ENCODE measurements around the gene KCNH1. TPM values are rescaled to one million over a fixed set of nuclear protein-coding genes. Genes with fewer than 3 reads are reported as not detected.

The KCNH1 gene
- total and polyA plus RNA-seq, 10 of the 15 experiments (the other 5 are each of a cell fraction or from before 2014, with no cell fraction given), result 0.02 to 0.04 (median 0.04) TPM; not detected in 7

DNA sequence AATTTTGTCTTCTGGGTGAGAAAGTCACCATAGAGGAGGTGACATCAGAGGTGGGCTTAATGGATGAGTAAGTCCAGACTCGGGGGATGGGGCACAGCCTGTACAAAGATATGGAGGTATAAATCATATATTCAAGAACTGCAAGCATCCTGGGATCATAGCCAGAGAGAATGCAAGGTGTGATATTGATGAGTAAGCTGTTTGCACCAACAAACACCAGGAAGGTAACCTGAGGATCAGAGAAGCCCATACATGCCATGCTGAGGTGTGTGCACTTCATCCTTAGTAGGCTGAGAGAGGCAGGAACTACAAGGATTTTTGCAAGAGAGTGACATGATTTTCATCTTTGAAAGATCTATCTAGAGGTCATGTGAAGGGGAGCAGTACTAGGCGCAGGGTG lies 498.8 kb downstream of the KCNH1 start (continued):
- no peak for TF ChIP-seq ZZZ3 (IDR thresholded peaks at IDR 0.05; ENCODE audit: control insufficient read depth, insufficient read length, low read depth)
- TF ChIP-seq ZNF622 (IDR thresholded peaks at IDR 0.05), result no peak
- TF ChIP-seq NFXL1 (IDR thresholded peaks at IDR 0.05; ENCODE audit: borderline replicate concordance), result no peak
- no peak for TF ChIP-seq STAT1 (conservative IDR thresholded peaks at IDR 0.05)
- TF ChIP-seq, protein P1, sequence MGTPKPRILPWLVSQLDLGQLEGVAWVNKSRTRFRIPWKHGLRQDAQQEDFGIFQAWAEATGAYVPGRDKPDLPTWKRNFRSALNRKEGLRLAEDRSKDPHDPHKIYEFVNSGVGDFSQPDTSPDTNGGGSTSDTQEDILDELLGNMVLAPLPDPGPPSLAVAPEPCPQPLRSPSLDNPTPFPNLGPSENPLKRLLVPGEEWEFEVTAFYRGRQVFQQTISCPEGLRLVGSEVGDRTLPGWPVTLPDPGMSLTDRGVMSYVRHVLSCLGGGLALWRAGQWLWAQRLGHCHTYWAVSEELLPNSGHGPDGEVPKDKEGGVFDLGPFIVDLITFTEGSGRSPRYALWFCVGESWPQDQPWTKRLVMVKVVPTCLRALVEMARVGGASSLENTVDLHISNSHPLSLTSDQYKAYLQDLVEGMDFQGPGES (IDR thresholded peaks at IDR 0.05), result no peak
- no peak for TF ChIP-seq BRCA1 (IDR thresholded peaks at IDR 0.05; ENCODE audit: low read depth, low read length)

DNA sequence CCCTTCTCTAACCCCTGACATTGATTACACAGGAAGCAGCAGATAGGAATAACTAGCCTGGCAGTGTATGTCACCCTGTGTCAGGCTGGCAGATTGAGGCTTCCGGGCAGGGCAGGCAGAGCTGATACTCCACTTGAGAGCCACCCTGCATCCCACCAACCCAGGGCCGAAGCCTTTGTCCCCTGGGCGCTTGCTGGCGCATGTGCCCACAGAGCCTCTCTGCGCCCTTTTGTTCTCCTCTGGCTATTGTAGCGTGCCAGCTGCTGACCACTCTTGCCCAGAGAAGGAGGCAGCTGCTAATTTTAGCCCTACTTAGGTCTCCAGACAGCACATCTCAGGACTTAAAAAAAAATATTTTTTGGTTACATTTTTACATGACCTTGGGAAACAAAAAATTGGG lies 500.3 kb downstream of the KCNH1 start:
- BruUV-seq (replicated peaks), result no TSS peak
- ATAC-seq, result no peak
- WGBS (ENCODE audit: insufficient coverage, insufficient replicate concordance, low lambda C conversion rate, missing lambda C conversion rate), result 62% methylated on average over 6 of the region's 6 CpGs
- in situ Hi-C loops (cut with MboI) (no loop called here), intact Hi-C loops (cut with micrococcal nuclease; ENCODE audit: unreplicated experiment) (no loop called here)
- Histone ChIP-seq H3K36me3 (ENCODE audit: control insufficient read depth in 2 of 2, insufficient read depth in 2 of 2, low read length in 1 of 2) (no peaks in the 10 kb centered on the region), H3K27ac (ENCODE audit: control insufficient read depth, insufficient read depth) (no peak overlapping the region), H2AFZ (ENCODE audit: control insufficient read depth, low read depth, low read length) (no peak overlapping the region), H3K79me2 (ENCODE audit: control insufficient read depth, insufficient read depth, low read length) (no peaks in the 10 kb centered on the region), H3K9ac (ENCODE audit: control insufficient read depth, insufficient read depth, low read length) (no peak overlapping the region), H3K27me3 (replicated peaks in 1 of 2; ENCODE audit: control insufficient read depth in 2 of 2, insufficient read depth in 2 of 2, low read length in 1 of 2) (no peaks in the 10 kb centered on the region), H3K4me3 (no peak overlapping the region), H3K4me2 (ENCODE audit: control insufficient read depth, insufficient read depth) (no peak overlapping the region), H3K4me1 (ENCODE audit: control insufficient read depth, insufficient read depth, low read length) (no peaks in the 10 kb centered on the region), H3K9me3 (replicated peaks; ENCODE audit: control insufficient read depth, insufficient read depth, low read length) (no peaks in the 10 kb centered on the region), H4K20me1 (ENCODE audit: control insufficient read depth, insufficient read depth) (no peaks in the 10 kb centered on the region; the same call in 1 of the 2 replicates)
- no peak for DNase-seq (ENCODE audit: low read depth, low spot score)
- SMC1A ChIA-PET (ENCODE audit: uncharacterized antibody, unreplicated experiment), result no interaction called here
- CTCF ChIA-PET, result no interaction called here
- TF ChIP-seq EGR1 (IDR thresholded peaks at IDR 0.05; ENCODE audit: borderline replicate concordance in 1 of 2, low read depth in 2 of 2, low read length in 2 of 2), result no peak
- no peak for FAIRE-seq
- RAD21 ChIA-PET (ENCODE audit: unreplicated experiment), result no interaction called here
- POLR2A ChIA-PET, result no interaction called here

Measured in GM12878 (cell line).